Renal pelvis (tissue), 4 donors: Measurements from ENCODE around the gene PTBP3. TPM values are rescaled to one million over a fixed set of nuclear protein-coding genes. Genes with fewer than 3 reads are reported as not detected.

ENCODE experiments used
- DNase-seq: peaks from one replicate; pipeline ENCODE4 v3.0.0-alpha.2; 2013
- polyA plus RNA-seq, 3 donors: library from polyadenylated mRNA; unstranded; fragments of 120-200 nt; gene quantifications; one replicate each; pipeline ENCODE4 v1.2.1, GENCODE V29; 2013; ENCODE audit not compliant: insufficient read length in 3 of 3

Gene PTBP3
- polyA plus RNA-seq, 3 donors, result 76.2 to 95.1 (median 87.5) TPM

DNA sequence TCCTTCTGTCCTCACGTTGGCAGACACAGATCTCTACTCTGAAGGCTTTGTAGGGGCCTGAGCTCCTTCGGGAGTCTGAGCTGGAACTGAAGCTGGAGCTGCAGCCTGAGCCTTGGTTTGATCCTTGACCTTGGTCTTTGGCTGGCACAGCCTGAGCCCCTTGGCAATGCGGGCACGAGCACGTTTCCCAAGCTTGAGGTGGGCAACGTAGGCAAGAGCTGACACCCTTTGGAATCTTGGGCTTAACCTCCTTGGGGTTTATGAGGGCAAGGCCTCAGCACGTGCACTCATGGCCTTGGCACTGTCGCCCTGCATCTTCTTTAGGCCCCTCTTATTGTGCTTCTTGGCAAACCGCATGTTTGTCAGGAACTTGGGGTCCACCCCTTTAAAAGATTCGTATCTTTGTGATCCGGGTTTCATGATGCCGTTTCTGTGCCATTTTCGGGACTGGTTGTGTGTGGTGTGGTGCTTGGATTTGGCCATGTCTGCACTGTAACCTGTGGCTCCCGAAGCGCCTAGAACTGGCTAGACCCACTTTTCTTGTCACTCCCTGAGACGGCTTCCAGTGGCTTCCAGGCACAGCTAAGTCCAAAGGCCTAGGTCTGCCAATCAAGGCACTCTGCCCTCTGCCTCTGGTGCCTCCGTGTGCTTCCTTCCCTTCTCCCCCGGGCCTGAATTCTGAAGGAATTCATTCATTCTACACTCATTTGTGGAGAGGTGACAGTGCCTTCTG lies 159.8 kb downstream of the PTBP3 start:
- no peak for DNase-seq

DNA sequence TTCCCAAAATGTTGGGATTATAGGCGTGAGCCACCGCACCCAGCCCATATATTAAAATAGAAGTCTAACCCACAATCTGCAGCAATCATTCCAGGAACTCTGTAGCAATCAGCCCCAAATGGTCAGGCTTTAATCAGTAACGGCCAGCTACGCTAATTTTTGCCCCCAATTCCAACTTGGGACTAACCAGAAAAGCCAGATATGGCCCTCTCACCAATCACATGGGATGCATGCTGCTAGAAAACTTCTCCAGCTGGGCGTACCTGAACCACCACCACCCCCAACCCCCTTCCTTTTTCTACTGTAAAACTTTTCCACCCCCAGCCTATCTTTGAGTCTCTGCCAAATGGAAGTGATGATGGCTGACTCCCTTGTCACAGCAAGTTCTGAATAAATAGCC lies 162.5 kb downstream of the PTBP3 start:
- no peak for DNase-seq

DNA sequence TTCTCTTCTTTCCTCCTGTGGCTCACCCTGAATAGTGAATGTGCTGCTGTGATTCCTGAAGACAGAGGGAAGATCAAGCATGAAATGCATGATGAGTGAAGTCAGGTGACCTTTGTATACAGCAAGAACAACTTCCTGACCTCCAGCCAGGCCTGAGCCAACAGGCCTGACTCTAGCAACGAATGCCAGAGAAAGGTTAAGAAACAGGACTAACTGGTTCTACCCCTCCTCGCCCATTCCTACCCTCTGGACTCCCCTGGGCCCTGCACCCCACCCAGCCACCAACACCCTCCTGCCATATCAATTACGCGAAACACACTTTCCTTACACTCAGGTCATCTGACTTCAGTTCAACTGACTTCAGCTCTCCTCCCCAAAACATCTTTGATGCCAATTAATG lies 163.2 kb downstream of the PTBP3 start:
- no peak for DNase-seq

GRCh38 chr9:112169368-112169767 lies 164.1 kb downstream of the PTBP3 start:
- no peak for DNase-seq

DNA sequence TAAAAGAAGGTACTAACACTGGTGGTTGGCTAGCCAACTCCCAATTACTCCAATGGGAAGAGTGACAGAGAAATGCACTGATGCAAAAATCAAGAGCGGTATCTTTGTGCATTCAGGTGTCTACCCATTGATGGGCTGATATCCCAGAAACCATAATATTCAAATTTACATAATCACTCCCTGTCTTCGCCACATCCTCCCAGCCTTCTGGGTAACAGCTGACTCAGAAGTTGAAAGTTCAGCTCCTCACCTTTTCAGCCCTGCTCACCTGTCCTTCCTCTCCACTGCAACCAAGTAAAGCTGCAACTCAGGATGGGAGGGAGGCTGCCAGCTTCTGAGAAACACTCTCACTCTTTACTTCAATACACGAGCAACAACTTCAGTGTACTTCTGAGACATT lies 165.2 kb downstream of the PTBP3 start:
- no peak for DNase-seq

Other genes starting within 250 kb of the PTBP3 start
- 10 to 100 TPM; 31.7 to 41.4 (median 35.1) TPM for gene SUSD1, start 158.3 kb downstream of the PTBP3 start, polyA plus RNA-seq
- gene HSDL2, start 46.5 kb upstream of the PTBP3 start, polyA plus RNA-seq, result 100 to 1,000 TPM in 2 of 3 donors, 10 to 100 TPM in 1; 96.8 to 115 (median 107) TPM
- gene KIAA1958, start 153.2 kb upstream of the PTBP3 start, polyA plus RNA-seq, result 10 to 100 TPM; 13.2 to 18.9 (median 17.3) TPM